Mammary epithelial cell (primary cell): Measurements from ENCODE around the gene FAM193A.

Experiments
- CTCF ChIP-seq, 2 donors: IDR thresholded peaks in 1 of 2; conservative IDR thresholded peaks in 1 of 2; 2 replicates each; pipeline ENCODE4 v1.5.1; 2011 to 2012; ENCODE audit warnings: inconsistent platforms in 2 of 2, low read length in 2 of 2, mild to moderate bottlenecking in 2 of 2, control low read depth in 1 of 2, low read depth in 1 of 2; ENCODE audit not compliant: insufficient read depth in 1 of 2; ENCODE audit errors: extremely low read depth in 1 of 2
- EZH2 ChIP-seq: IDR thresholded peaks from 2 replicates; pipeline ENCODE4 v1.6.1; 2012; ENCODE audit warnings: low read length, inconsistent platforms, borderline replicate concordance

GRCh38 chr4:2672082-2672481 lies 135.6 kb downstream of the FAM193A start:
- TF ChIP-seq CTCF (conservative IDR thresholded peaks at IDR 0.05 in 1 of 2, IDR thresholded peaks at IDR 0.05 in 1 of 2; ENCODE audit: extremely low read depth in 1 of 2, insufficient read depth in 1 of 2, low read depth in 1 of 2, low read length in 2 of 2) (no peak), EZH2 (no peak)
